ENCODE data around the gene UBXN11. TPM values are rescaled to one million over a fixed set of nuclear protein-coding genes. Genes with fewer than 3 reads are reported as not detected.
"Not testable (repeated sequence)": the region's sequence is repeated elsewhere in the genome, so short reads cannot be mapped to it uniquely, and the experiment has no call there.

UBXN11 gene
- total RNA-seq, 1 donor from 2014 or later = 36.9 TPM

- no peaks in the 10 kb centered on the region for H3K36me3 Mint-ChIP-seq (ENCODE audit: low read depth)
- no peaks in the 10 kb centered on the region for H3K27me3 Mint-ChIP-seq
- CTCF ChIA-PET = interaction anchor here (0.9 to 1.2 kb wide), 2 partner anchors 14 to 82 kb away, joined by 3 read pairs; no protein-coding TSS in a partner anchor
- no peaks in the 10 kb centered on the region for H3K9me3 Mint-ChIP-seq
- TF ChIP-seq CTCF (IDR thresholded peaks at IDR 0.05) = no peak
- POLR2A ChIA-PET = interaction anchor here (2.4 kb wide), 1 partner anchor 47 kb away, joined by 8 read pairs; no protein-coding TSS in a partner anchor
- no peak for DNase-seq
- peak; percentile 7 for ATAC-seq (ENCODE audit: low read depth)
- intact Hi-C loops (cut with micrococcal nuclease) = no loop called here
- peak overlapping the region; percentile 41 for H3K27ac Mint-ChIP-seq
- peaks cover 12% of the 10 kb centered on the region for H3K4me1 Mint-ChIP-seq
- peak overlapping the region; percentile 91 for H3K4me3 Mint-ChIP-seq
These were observed 29.5 kb upstream of the UBXN11 start for GRCh38 chr1:26335774-26336476.

- H3K9me3 Mint-ChIP-seq; H3K4me3 Mint-ChIP-seq; DNase-seq; H3K36me3 Mint-ChIP-seq (ENCODE audit: low read depth); CTCF ChIA-PET; H3K27me3 Mint-ChIP-seq; intact Hi-C loops (cut with micrococcal nuclease); H3K27ac Mint-ChIP-seq; ATAC-seq (ENCODE audit: low read depth): not testable (repeated sequence)
- H3K4me1 Mint-ChIP-seq = peaks cover 12% of the 10 kb centered on the region
- POLR2A ChIA-PET = interaction anchor here (0.6 kb wide), 1 partner anchor 294 kb away, joined by 3 read pairs; no protein-coding TSS in a partner anchor
These were observed 26.9 kb upstream of the UBXN11 start for GRCh38 chr1:26333312-26333711.

- intact Hi-C loops (cut with micrococcal nuclease) = no loop called here
- Mint-ChIP-seq H3K36me3 (ENCODE audit: low read depth) (no peaks in the 10 kb centered on the region), H3K9me3 (no peaks in the 10 kb centered on the region), H3K27me3 (no peaks in the 10 kb centered on the region), H3K4me1 (peaks cover 2% of the 10 kb centered on the region), H3K4me3 (no peak overlapping the region), H3K27ac (no peak overlapping the region)
- ATAC-seq (ENCODE audit: low read depth) (no peak), DNase-seq (no peak)
- ChIA-PET CTCF (no interaction called here), POLR2A (no interaction called here)
- no peak for TF ChIP-seq CTCF (IDR thresholded peaks at IDR 0.05)
These were observed 23.8 kb upstream of the UBXN11 start for GRCh38 chr1:26330276-26330675.

- H3K27me3 Mint-ChIP-seq; H3K9me3 Mint-ChIP-seq; intact Hi-C loops (cut with micrococcal nuclease); POLR2A ChIA-PET; H3K4me1 Mint-ChIP-seq; H3K36me3 Mint-ChIP-seq (ENCODE audit: low read depth); H3K27ac Mint-ChIP-seq; ATAC-seq (ENCODE audit: low read depth); H3K4me3 Mint-ChIP-seq; DNase-seq: not testable (repeated sequence)
- CTCF ChIA-PET = interaction anchor here (1.4 kb wide), 1 partner anchor 33 kb away, joined by 3 read pairs; no protein-coding TSS in a partner anchor
These were observed 22.9 kb upstream of the UBXN11 start for GRCh38 chr1:26329380-26329779.

- Mint-ChIP-seq H3K4me3 (no peak overlapping the region), H3K9me3 (no peaks in the 10 kb centered on the region), H3K4me1 (peaks cover 3% of the 10 kb centered on the region), H3K27me3 (no peaks in the 10 kb centered on the region), H3K27ac (no peak overlapping the region), H3K36me3 (ENCODE audit: low read depth) (peaks cover 8% of the 10 kb centered on the region)
- ChIA-PET CTCF (interaction anchor here (1.4 kb wide), 1 partner anchor 34 kb away, joined by 3 read pairs; no protein-coding TSS in a partner anchor), POLR2A (interaction anchor here (0.7 kb wide), 1 partner anchor 1751 kb away, joined by 3 read pairs; no protein-coding TSS in a partner anchor)
- no peak for TF ChIP-seq CTCF (IDR thresholded peaks at IDR 0.05)
- ATAC-seq (ENCODE audit: low read depth) = no peak
- intact Hi-C loops (cut with micrococcal nuclease) = no loop called here
- DNase-seq = no peak
These were observed 22.2 kb upstream of the UBXN11 start for GRCh38 chr1:26328597-26328996.

- intact Hi-C loops (cut with micrococcal nuclease) = no loop called here
- ATAC-seq (ENCODE audit: low read depth) (no peak), DNase-seq (no peak)
- Mint-ChIP-seq H3K27me3 (no peaks in the 10 kb centered on the region), H3K36me3 (ENCODE audit: low read depth) (peaks cover 14% of the 10 kb centered on the region), H3K9me3 (no peaks in the 10 kb centered on the region), H3K4me3 (no peak overlapping the region), H3K4me1 (peaks cover 7% of the 10 kb centered on the region), H3K27ac (no peak overlapping the region)
- ChIA-PET POLR2A (no interaction called here), CTCF (no interaction called here)
- no peak for TF ChIP-seq CTCF (IDR thresholded peaks at IDR 0.05)
These were observed 21.5 kb upstream of the UBXN11 start for GRCh38 chr1:26327956-26328362.

Measured in activated B cell treated with CpG ODN at 0.5 μM for 24 hours (primary cell).